NT2/D1 (cell line): ENCODE results near the gene RPS6KA5.

ENCODE experiments used
- YY1 ChIP-seq: IDR thresholded peaks from 2 replicates; pipeline ENCODE4 v1.6.1; 2011; ENCODE audit not compliant: insufficient read length, insufficient read depth
- ZNF274 ChIP-seq: IDR thresholded peaks from 2 replicates; pipeline ENCODE4 v1.6.1; 2011; ENCODE audit warnings: mild to moderate bottlenecking, low read depth, low read length

DNA sequence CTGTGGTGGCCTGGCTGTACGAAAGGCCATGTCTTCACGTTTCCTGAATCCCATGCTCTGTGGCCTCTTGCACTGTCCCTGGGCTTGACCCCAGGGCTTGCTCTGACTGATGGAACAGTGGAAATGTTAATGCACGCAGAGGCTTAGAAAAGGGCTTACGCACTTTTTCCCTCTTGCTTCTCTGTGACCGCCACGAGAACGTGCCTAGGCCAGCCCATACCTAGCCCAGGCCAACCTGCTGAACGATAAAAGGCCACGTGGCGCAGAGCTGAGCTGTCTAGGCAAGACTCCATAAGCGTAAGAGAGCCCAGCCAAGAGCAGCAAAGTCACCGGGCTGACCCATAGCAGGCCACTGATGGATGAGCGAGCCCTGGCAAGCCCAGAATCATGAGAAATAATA is 262.5 kb downstream of the RPS6KA5 start:
- TF ChIP-seq YY1, result no peak
- no peak for TF ChIP-seq ZNF274
